ENCODE measurements around the gene SLC45A2.

The SLC45A2 gene

DNA sequence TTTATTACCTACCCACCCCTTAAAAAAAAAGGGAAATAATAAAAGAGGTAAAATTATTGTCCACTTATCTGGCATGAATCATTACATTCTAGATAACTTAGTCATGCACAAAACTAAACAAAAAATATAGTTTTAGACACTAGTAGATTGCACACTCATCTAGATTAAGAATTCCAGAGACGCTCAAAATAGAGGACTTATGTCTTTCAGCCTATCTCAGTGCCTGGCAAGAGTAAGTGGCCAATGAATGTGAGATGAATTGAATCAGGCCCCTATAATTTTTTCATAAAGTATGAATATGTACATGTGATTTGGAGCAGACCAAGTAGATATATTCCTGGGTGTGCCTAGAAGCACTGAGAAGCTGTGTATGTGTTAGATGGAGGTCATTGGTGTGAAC, 50.3 kb downstream of the SLC45A2 start:
- no peak for ATAC-seq
- TF ChIP-seq ZC3H10 (CRISPR knock-in tag; IDR thresholded peaks at IDR 0.05) (no peak), CSDC2 (CRISPR knock-in tag; IDR thresholded peaks at IDR 0.05) (no peak), ZNF70 (CRISPR knock-in tag; IDR thresholded peaks at IDR 0.05) (no peak), BACH2 (CRISPR knock-in tag; IDR thresholded peaks at IDR 0.05; ENCODE audit: borderline replicate concordance) (no peak), ZFP30 (CRISPR knock-in tag; IDR thresholded peaks at IDR 0.05) (no peak), ZNF565 (CRISPR knock-in tag; conservative IDR thresholded peaks at IDR 0.05; ENCODE audit: low read depth) (no peak), OSR1 (CRISPR knock-in tag; IDR thresholded peaks at IDR 0.05) (no peak), PPARA (CRISPR knock-in tag; IDR thresholded peaks at IDR 0.05; ENCODE audit: borderline replicate concordance) (no peak)
- TF ChIP-seq, protein P1, sequence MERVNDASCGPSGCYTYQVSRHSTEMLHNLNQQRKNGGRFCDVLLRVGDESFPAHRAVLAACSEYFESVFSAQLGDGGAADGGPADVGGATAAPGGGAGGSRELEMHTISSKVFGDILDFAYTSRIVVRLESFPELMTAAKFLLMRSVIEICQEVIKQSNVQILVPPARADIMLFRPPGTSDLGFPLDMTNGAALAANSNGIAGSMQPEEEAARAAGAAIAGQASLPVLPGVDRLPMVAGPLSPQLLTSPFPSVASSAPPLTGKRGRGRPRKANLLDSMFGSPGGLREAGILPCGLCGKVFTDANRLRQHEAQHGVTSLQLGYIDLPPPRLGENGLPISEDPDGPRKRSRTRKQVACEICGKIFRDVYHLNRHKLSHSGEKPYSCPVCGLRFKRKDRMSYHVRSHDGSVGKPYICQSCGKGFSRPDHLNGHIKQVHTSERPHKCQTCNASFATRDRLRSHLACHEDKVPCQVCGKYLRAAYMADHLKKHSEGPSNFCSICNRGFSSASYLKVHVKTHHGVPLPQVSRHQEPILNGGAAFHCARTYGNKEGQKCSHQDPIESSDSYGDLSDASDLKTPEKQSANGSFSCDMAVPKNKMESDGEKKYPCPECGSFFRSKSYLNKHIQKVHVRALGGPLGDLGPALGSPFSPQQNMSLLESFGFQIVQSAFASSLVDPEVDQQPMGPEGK (CRISPR knock-in tag; IDR thresholded peaks at IDR 0.05; ENCODE audit: borderline replicate concordance), result no peak
- TF ChIP-seq, protein P2, sequence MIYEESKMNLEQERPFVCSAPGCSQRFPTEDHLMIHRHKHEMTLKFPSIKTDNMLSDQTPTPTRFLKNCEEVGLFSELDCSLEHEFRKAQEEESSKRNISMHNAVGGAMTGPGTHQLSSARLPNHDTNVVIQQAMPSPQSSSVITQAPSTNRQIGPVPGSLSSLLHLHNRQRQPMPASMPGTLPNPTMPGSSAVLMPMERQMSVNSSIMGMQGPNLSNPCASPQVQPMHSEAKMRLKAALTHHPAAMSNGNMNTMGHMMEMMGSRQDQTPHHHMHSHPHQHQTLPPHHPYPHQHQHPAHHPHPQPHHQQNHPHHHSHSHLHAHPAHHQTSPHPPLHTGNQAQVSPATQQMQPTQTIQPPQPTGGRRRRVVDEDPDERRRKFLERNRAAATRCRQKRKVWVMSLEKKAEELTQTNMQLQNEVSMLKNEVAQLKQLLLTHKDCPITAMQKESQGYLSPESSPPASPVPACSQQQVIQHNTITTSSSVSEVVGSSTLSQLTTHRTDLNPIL (CRISPR knock-in tag; IDR thresholded peaks at IDR 0.05; ENCODE audit: low read depth), result no peak
- TF ChIP-seq, protein P3, sequence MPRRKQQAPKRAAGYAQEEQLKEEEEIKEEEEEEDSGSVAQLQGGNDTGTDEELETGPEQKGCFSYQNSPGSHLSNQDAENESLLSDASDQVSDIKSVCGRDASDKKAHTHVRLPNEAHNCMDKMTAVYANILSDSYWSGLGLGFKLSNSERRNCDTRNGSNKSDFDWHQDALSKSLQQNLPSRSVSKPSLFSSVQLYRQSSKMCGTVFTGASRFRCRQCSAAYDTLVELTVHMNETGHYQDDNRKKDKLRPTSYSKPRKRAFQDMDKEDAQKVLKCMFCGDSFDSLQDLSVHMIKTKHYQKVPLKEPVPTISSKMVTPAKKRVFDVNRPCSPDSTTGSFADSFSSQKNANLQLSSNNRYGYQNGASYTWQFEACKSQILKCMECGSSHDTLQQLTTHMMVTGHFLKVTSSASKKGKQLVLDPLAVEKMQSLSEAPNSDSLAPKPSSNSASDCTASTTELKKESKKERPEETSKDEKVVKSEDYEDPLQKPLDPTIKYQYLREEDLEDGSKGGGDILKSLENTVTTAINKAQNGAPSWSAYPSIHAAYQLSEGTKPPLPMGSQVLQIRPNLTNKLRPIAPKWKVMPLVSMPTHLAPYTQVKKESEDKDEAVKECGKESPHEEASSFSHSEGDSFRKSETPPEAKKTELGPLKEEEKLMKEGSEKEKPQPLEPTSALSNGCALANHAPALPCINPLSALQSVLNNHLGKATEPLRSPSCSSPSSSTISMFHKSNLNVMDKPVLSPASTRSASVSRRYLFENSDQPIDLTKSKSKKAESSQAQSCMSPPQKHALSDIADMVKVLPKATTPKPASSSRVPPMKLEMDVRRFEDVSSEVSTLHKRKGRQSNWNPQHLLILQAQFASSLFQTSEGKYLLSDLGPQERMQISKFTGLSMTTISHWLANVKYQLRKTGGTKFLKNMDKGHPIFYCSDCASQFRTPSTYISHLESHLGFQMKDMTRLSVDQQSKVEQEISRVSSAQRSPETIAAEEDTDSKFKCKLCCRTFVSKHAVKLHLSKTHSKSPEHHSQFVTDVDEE (CRISPR knock-in tag; IDR thresholded peaks at IDR 0.05), result no peak
- TF ChIP-seq, protein P4, sequence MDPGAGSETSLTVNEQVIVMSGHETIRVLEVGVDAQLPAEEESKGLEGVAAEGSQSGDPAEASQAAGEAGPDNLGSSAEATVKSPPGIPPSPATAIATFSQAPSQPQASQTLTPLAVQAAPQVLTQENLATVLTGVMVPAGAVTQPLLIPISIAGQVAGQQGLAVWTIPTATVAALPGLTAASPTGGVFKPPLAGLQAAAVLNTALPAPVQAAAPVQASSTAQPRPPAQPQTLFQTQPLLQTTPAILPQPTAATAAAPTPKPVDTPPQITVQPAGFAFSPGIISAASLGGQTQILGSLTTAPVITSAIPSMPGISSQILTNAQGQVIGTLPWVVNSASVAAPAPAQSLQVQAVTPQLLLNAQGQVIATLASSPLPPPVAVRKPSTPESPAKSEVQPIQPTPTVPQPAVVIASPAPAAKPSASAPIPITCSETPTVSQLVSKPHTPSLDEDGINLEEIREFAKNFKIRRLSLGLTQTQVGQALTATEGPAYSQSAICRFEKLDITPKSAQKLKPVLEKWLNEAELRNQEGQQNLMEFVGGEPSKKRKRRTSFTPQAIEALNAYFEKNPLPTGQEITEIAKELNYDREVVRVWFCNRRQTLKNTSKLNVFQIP (CRISPR knock-in tag; IDR thresholded peaks at IDR 0.05; ENCODE audit: borderline replicate concordance, low read depth), result no peak

DNA sequence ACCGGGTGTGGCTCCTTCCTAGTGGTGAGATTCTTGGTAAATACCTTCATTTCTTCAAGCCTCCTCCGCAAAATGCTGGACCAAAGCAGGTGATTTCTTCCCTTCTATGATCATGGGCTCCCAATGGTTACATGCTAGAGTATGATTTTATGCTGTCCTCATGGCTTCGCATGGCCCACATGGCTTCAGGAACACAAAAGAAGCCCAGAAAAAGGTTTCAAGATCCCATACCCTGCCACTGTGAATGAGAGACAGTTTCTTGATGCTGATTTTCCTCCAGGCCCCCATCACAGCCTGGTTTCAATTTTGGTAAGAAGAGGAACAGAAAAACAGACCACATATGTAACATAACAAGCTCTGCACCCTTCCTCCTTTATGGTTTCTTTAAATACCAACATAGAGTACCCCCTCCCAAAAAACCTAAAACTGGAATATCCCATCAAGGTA, 50.7 kb downstream of the SLC45A2 start:
- ATAC-seq, result no peak
- TF ChIP-seq TCF4 (CRISPR knock-in tag; IDR thresholded peaks at IDR 0.05; ENCODE audit: borderline replicate concordance) (no peak), ZC3H10 (CRISPR knock-in tag; IDR thresholded peaks at IDR 0.05) (no peak), PPARA (CRISPR knock-in tag; IDR thresholded peaks at IDR 0.05; ENCODE audit: borderline replicate concordance) (no peak), OSR1 (CRISPR knock-in tag; IDR thresholded peaks at IDR 0.05) (no peak), CSDC2 (CRISPR knock-in tag; IDR thresholded peaks at IDR 0.05) (no peak), ZFP30 (CRISPR knock-in tag; IDR thresholded peaks at IDR 0.05) (no peak), BACH2 (CRISPR knock-in tag; IDR thresholded peaks at IDR 0.05; ENCODE audit: borderline replicate concordance) (no peak), ZNF8 (CRISPR knock-in tag; IDR thresholded peaks at IDR 0.05) (no peak), GLIS3 (CRISPR knock-in tag; IDR thresholded peaks at IDR 0.05) (no peak)
- TF ChIP-seq, protein P1 (CRISPR knock-in tag; IDR thresholded peaks at IDR 0.05; ENCODE audit: borderline replicate concordance), result no peak
- TF ChIP-seq, protein P5, sequence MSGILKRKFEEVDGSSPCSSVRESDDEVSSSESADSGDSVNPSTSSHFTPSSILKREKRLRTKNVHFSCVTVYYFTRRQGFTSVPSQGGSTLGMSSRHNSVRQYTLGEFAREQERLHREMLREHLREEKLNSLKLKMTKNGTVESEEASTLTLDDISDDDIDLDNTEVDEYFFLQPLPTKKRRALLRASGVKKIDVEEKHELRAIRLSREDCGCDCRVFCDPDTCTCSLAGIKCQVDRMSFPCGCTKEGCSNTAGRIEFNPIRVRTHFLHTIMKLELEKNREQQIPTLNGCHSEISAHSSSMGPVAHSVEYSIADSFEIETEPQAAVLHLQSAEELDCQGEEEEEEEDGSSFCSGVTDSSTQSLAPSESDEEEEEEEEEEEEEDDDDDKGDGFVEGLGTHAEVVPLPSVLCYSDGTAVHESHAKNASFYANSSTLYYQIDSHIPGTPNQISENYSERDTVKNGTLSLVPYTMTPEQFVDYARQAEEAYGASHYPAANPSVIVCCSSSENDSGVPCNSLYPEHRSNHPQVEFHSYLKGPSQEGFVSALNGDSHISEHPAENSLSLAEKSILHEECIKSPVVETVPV (CRISPR knock-in tag; IDR thresholded peaks at IDR 0.05), result no peak
- TF ChIP-seq, protein P3 (CRISPR knock-in tag; IDR thresholded peaks at IDR 0.05), result no peak
- TF ChIP-seq, protein P4 (CRISPR knock-in tag; IDR thresholded peaks at IDR 0.05; ENCODE audit: borderline replicate concordance, low read depth), result no peak
- TF ChIP-seq, protein P2 (CRISPR knock-in tag; IDR thresholded peaks at IDR 0.05; ENCODE audit: low read depth), result no peak

Measured in SK-N-SH treated with all-trans-retinoic acid at 6 μM for 48 hours (cell line).